ENCODE measurements around the gene CRACDL.

CRACDL gene

GRCh38 chr2:98822301-98823164 is 113.5 kb downstream of the CRACDL start:
- DNase-seq: no peak

- no peak for DNase-seq
These were observed 114.3 kb downstream of the CRACDL start for GRCh38 chr2:98821629-98822135.

- no peak for DNase-seq
These were observed 116.7 kb downstream of the CRACDL start for GRCh38 chr2:98819231-98819766.

- no peak for DNase-seq
These were observed 117.9 kb downstream of the CRACDL start for GRCh38 chr2:98818164-98818563.

- no peak for DNase-seq
These were observed 119.7 kb downstream of the CRACDL start for GRCh38 chr2:98816281-98816680.

GRCh38 chr2:98815795-98816194 is 120.2 kb downstream of the CRACDL start:
- DNase-seq: no peak

- DNase-seq: no peak
These were observed 124.3 kb downstream of the CRACDL start for GRCh38 chr2:98811766-98812165.

GRCh38 chr2:98810588-98810928 is 125.5 kb downstream of the CRACDL start:
- no peak for DNase-seq

- DNase-seq: no peak
These were observed 126.0 kb downstream of the CRACDL start for GRCh38 chr2:98809878-98810587.

GRCh38 chr2:98809116-98809515 is 126.9 kb downstream of the CRACDL start:
- no peak for DNase-seq

GRCh38 chr2:98808546-98808945 is 127.5 kb downstream of the CRACDL start:
- DNase-seq: no peak

GRCh38 chr2:98807929-98808328 is 128.1 kb downstream of the CRACDL start:
- DNase-seq: no peak

GRCh38 chr2:98807221-98807620 is 128.8 kb downstream of the CRACDL start:
- no peak for DNase-seq

GRCh38 chr2:98806236-98806697 is 129.8 kb downstream of the CRACDL start:
- DNase-seq: peak; percentile 18 to 66

- DNase-seq: no peak
These were observed 130.4 kb downstream of the CRACDL start for GRCh38 chr2:98805412-98806171.

- DNase-seq: no peak
These were observed 131.3 kb downstream of the CRACDL start for GRCh38 chr2:98804736-98805135.

- no peak for DNase-seq
These were observed 131.8 kb downstream of the CRACDL start for GRCh38 chr2:98804265-98804650.

- no peak for DNase-seq
These were observed 132.4 kb downstream of the CRACDL start for GRCh38 chr2:98803405-98804264.

- DNase-seq: no peak
These were observed 133.7 kb downstream of the CRACDL start for GRCh38 chr2:98802344-98802743.

GRCh38 chr2:98801921-98802321 is 134.1 kb downstream of the CRACDL start:
- DNase-seq: no peak

GRCh38 chr2:98801286-98801685 is 134.7 kb downstream of the CRACDL start:
- DNase-seq: no peak
